Heart left ventricle (tissue), 16 donors: ENCODE measurements around the gene SACS. TPM values are rescaled to one million over a fixed set of nuclear protein-coding genes. Genes with fewer than 3 reads are reported as not detected.

ENCODE experiments used
- ATAC-seq, 4 donors: fragments of 200-7000 bp; cut with Tn5 transposase; one replicate each; pipeline ENCODE4 v1.9.1; 2020 to 2022; ENCODE audit warnings: moderate library complexity in 4 of 4, mild to moderate bottlenecking in 3 of 4, moderate number of reproducible peaks in 1 of 4
- DNase-seq, 5 donors: peaks; one replicate each; pipeline ENCODE4 v3.0.0-alpha.2; 2020
- H3K27ac ChIP-seq, 12 donors: fragments of 200-600 bp; sonication (generic) in 4 of 12; one replicate each; pipeline versions ENCODE4 v1.5.0 to v1.8.0; 2016 to 2022; ENCODE audit warnings: mild to moderate bottlenecking in 2 of 12
- H3K27me3 ChIP-seq, 9 donors: fragments of 200-600 bp; sonication (generic) in 2 of 9; one replicate each; pipeline versions ENCODE4 v1.5.1 to v1.8.0; 2016 to 2022; ENCODE audit warnings: mild to moderate bottlenecking in 3 of 9
- H3K36me3 ChIP-seq, 9 donors: fragments of 200-600 bp; sonication (generic) in 2 of 9; one replicate each; pipeline versions ENCODE4 v1.5.0 to v1.8.0; 2018 to 2022; ENCODE audit warnings: mild to moderate bottlenecking in 2 of 9
- H3K4me1 ChIP-seq, 12 donors: fragments of 200-600 bp; sonication (generic) in 4 of 12; one replicate each; pipeline versions ENCODE4 v1.5.0 to v1.8.0; 2016 to 2022; ENCODE audit warnings: mild to moderate bottlenecking in 3 of 12
- H3K4me3 ChIP-seq, 12 donors: fragments of 200-600 bp; sonication (generic) in 4 of 12; one replicate each; pipeline versions ENCODE4 v1.5.0 to v1.8.0; 2017 to 2022; ENCODE audit warnings: mild to moderate bottlenecking in 9 of 12, moderate library complexity in 4 of 12
- H3K9me3 ChIP-seq, 12 donors: fragments of 200-600 bp; sonication (generic) in 4 of 12; one replicate each; pipeline versions ENCODE4 v1.5.0 to v1.8.0; 2016 to 2022; ENCODE audit warnings: mild to moderate bottlenecking in 1 of 12
- CTCF ChIP-seq, 12 donors: fragments of 200-600 bp; sonication (generic) in 4 of 12; IDR thresholded peaks; one replicate each; pipeline versions ENCODE4 v1.5.0 to v1.8.0; 2018 to 2022; ENCODE audit warnings: antibody characterized with exemption in 12 of 12, mild to moderate bottlenecking in 5 of 12
- POLR2A ChIP-seq, 2 donors: fragments of 450-650 bp; IDR thresholded peaks; one replicate each; pipeline ENCODE4 v1.6.1; 2017; ENCODE audit warnings: antibody characterized with exemption in 2 of 2, mild to moderate bottlenecking in 2 of 2, moderate library complexity in 2 of 2
- WGBS, 4 donors: extraction: QIAGEN DNeasy Blood & Tissue Kit in 2 of 4; methylation state at CpG; one replicate each; pipeline versions ENCODE4 v1.1.5 to v1.1.7; 2013 to 2018; 5-methylcytosine and 5-hydroxymethylcytosine counted together
- intact Hi-C, 10 donors: fragments of 100-400 bp; cut with DNase I; formaldehyde crosslinking; loops; one replicate each; pipeline versions ENCODE4 v1.11.1 to v1.14.2; 2022
- polyA plus RNA-seq, 2 donors: library from polyadenylated mRNA; stranded (reverse); fragments of 200-250 nt; gene quantifications; one replicate each; pipeline ENCODE4 v1.2.3, GENCODE V29; 2013
- total RNA-seq, 9 donors: library from RNA; depleted of rRNA in 2 of 9; stranded (reverse); fragments of >200 nt in 2 of 9; fragmentation: NEBNext Ultra II Directional in 3 of 9; extraction: Animal tissue kit (Norgen Biotek cat#: 25700) in 3 of 9; gene quantifications; one replicate each; pipeline versions ENCODE4 v1.1.0 to v1.2.4, GENCODE V29; 2016 to 2023
- donor health status: ischemic (EF 13 %, LVEDD 7.1; RV severe dilation, severe dysfunction).
- donor health status: healthy with polysubstance abuse.
- donor health status: DM: no; HTN: yes; CAD: no.
- donor health status: DM: no; HTN: no; CAD: no.
- donor health status: ischemic (EF 25% LVEDD 6.9; RV normal size, moderate dysfunction).
- donor health status: ischemic (EF 25% LVEDD 5.7; RV mildly dilated, moderate dysfunction).
- donor health status: healthy.
- donor health status: DM: yes; HTN: yes; CAD: no.
- donor health status: ischemic (EF 35%, LVEDD 5.7; RV mildly dilated, moderate dysfunction).
- donor health status: nonischemic (EF 11% LVEDD 7.7; RV severe dilation, severe dysfunction).
- donor health status: DM: yes; HTN: yes; CAD: no.
- donor health status: PGD.
- donor health status: ischemic (EF 29% LVEDD 5.4; RV normal size, mild dysfunction).
- donor health status: nonischemic (EF 23%, LVEDD 6.1; RV moderate dilation, normal function).

Gene SACS
- total and polyA plus RNA-seq, 11 donors, result 2.8 to 29.3 (median 19.7) TPM

DNA sequence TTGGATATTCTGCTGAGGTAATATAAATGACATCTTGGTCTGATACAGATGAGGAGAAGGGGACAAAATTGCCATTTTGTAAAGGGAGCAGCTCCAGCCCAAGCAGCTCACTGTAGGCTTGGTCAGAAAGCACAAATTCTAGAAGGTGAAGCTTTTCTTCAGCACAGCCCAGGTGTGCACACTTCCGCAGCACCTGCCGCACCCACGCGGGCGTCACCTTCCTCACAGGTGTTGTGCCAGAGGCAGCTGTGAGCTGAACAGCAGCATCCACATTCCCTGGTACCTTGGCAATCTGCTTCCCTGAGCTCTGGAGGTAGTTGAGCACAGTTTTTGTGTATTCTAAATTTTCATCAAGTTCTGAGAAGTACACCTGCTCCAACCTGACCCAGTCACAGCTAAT, 79.0 kb downstream of the SACS start:
- Histone ChIP-seq H3K27ac (no peak overlapping the region), H3K9me3 (no peaks in the 10 kb centered on the region), H3K4me1 (peaks cover 0 to 11% (median 0%) of the 10 kb centered on the region in 12 donors), H3K36me3 (peaks cover 0 to 97% (median 83%) of the 10 kb centered on the region in 9 donors), H3K27me3 (no peaks in the 10 kb centered on the region), H3K4me3 (no peak overlapping the region)
- DNase-seq (no peak), ATAC-seq (no peak)
- intact Hi-C loops, result no loop called here
- 97 to 98% (median 97%) methylated on average over 5 of the region's 5 CpGs for WGBS, 4 donors
- no peak for TF ChIP-seq CTCF (IDR thresholded peaks at IDR 0.05)
- no peak for TF ChIP-seq POLR2A (IDR thresholded peaks at IDR 0.05)

DNA sequence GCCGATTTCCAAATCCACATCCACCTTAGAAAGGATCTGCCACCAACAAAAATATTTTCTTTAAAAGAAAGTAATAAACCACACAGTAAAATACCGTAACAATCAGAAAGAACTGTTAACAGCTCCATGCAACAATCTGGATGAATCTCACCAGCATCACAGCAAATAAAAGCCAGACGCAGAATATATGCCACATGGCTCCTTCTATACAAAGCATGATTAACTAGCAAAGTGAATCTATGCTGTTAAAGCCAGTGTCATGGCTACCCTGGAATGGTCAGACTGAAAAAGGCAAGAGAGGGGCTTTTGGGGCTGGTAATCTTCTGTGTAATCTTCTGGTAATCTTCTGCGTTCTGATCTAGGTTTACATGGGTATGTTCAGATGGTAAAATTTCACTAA, 81.3 kb downstream of the SACS start:
- Histone ChIP-seq H3K4me3 (no peak overlapping the region), H3K9me3 (no peaks in the 10 kb centered on the region), H3K36me3 (peaks cover 0 to 96% (median 75%) of the 10 kb centered on the region in 9 donors), H3K4me1 (peaks cover 0 to 22% (median 2%) of the 10 kb centered on the region in 12 donors), H3K27me3 (no peaks in the 10 kb centered on the region), H3K27ac (no peak overlapping the region)
- WGBS, 4 donors, result 63 to 81% (median 67%) methylated on average over 4 of the region's 4 CpGs
- intact Hi-C loops, result no loop called here
- no peak for DNase-seq
- no peak for ATAC-seq
- TF ChIP-seq CTCF (IDR thresholded peaks at IDR 0.05) (no peak), POLR2A (IDR thresholded peaks at IDR 0.05) (no peak)

DNA sequence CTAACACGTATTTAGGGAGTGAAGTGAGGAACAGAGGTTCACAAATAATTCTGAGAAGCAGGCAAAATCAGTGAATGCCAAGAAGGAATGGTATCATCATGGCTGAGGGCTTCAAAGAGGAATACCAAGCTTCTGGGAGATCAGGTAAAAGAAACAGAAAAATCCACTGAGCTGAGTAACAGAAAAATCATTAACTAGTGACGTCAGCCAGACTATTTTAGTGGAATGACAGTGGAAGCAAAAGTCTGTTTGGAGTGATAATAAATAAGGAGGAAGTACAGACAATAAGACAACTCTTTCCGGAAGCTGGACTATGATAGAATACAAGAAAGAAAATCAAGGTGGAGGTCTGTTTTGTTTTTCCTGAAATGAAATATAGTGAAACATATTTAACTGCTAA, 83.5 kb downstream of the SACS start:
- DNase-seq, result no peak
- no peak for ATAC-seq
- Histone ChIP-seq H3K27me3 (no peaks in the 10 kb centered on the region), H3K4me3 (no peak overlapping the region), H3K9me3 (no peaks in the 10 kb centered on the region), H3K36me3 (peaks cover 0 to 92% (median 57%) of the 10 kb centered on the region in 9 donors), H3K4me1 (peaks cover 0 to 25% (median 2%) of the 10 kb centered on the region in 12 donors), H3K27ac (no peak overlapping the region)
- no peak for TF ChIP-seq CTCF (IDR thresholded peaks at IDR 0.05)
- TF ChIP-seq POLR2A (IDR thresholded peaks at IDR 0.05), result no peak
- intact Hi-C loops, result no loop called here
- WGBS, 4 donors, result 68 to 74% (median 68%) methylated on average over 3 of the region's 3 CpGs

DNA sequence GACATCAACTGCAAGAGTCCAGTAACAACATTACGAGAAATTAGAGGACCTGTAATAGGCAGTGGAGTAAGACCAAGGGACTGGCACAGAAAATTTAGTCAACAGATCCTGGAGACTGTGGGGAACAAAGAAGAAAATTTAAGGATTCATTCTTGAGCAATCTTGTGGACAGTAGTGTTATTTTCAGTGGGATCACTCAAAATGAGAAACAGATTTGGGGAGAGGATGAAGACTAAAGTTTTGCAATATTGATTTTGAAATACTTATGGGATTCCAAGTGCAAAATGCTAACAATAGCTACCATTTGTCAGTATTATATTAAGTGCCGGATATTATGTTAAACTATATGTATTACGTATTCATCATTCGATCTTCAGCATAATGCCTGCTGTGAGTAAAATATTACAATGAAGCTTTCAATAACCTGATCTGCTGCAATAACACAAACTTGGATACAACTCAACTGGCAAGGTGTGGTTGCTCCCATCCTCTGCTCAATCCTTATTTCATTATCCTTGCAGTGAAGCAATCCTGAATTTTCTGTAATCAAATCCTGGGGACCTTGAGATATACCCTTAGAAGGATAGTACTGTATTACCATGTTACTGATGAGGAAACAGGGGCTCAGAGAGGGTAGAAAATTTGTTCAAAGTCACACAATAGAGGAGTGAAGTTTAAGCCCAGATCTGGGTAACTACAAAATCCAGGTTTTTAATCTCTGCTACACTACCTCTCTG, 84.2 kb downstream of the SACS start:
- no peaks in the 10 kb centered on the region for H3K9me3 ChIP-seq
- no peak overlapping the region for H3K27ac ChIP-seq
- intact Hi-C loops, result no loop called here
- H3K4me3 ChIP-seq, result no peak overlapping the region
- peaks cover 0 to 85% (median 50%) of the 10 kb centered on the region in 9 donors for H3K36me3 ChIP-seq
- no peaks in the 10 kb centered on the region for H3K27me3 ChIP-seq
- DNase-seq (no peak), ATAC-seq (no peak)
- peaks cover 0 to 29% (median 2%) of the 10 kb centered on the region in 12 donors for H3K4me1 ChIP-seq
- TF ChIP-seq POLR2A (IDR thresholded peaks at IDR 0.05), result no peak
- no peak for TF ChIP-seq CTCF (IDR thresholded peaks at IDR 0.05)
- 93 to 99% (median 97%) methylated on average over 4 of the region's 4 CpGs for WGBS, 4 donors
